Heart left ventricle (tissue), 16 donors: ENCODE measurements around the gene PARP4. TPM values are rescaled to one million over a fixed set of nuclear protein-coding genes. Genes with fewer than 3 reads are reported as not detected.

ENCODE experiments used
- ATAC-seq, 4 donors: fragments of 200-7000 bp; cut with Tn5 transposase; one replicate each; pipeline ENCODE4 v1.9.1; 2020 to 2022; ENCODE audit warnings: moderate library complexity in 4 of 4, mild to moderate bottlenecking in 3 of 4, moderate number of reproducible peaks in 1 of 4
- DNase-seq, 5 donors: peaks; one replicate each; pipeline ENCODE4 v3.0.0-alpha.2; 2020
- H3K27ac ChIP-seq, 12 donors: fragments of 200-600 bp; sonication (generic) in 4 of 12; one replicate each; pipeline versions ENCODE4 v1.5.0 to v1.8.0; 2016 to 2022; ENCODE audit warnings: mild to moderate bottlenecking in 2 of 12
- H3K27me3 ChIP-seq, 9 donors: fragments of 200-600 bp; sonication (generic) in 2 of 9; one replicate each; pipeline versions ENCODE4 v1.5.1 to v1.8.0; 2016 to 2022; ENCODE audit warnings: mild to moderate bottlenecking in 3 of 9
- H3K36me3 ChIP-seq, 9 donors: fragments of 200-600 bp; sonication (generic) in 2 of 9; one replicate each; pipeline versions ENCODE4 v1.5.0 to v1.8.0; 2018 to 2022; ENCODE audit warnings: mild to moderate bottlenecking in 2 of 9
- H3K4me1 ChIP-seq, 12 donors: fragments of 200-600 bp; sonication (generic) in 4 of 12; one replicate each; pipeline versions ENCODE4 v1.5.0 to v1.8.0; 2016 to 2022; ENCODE audit warnings: mild to moderate bottlenecking in 3 of 12
- H3K4me3 ChIP-seq, 12 donors: fragments of 200-600 bp; sonication (generic) in 4 of 12; one replicate each; pipeline versions ENCODE4 v1.5.0 to v1.8.0; 2017 to 2022; ENCODE audit warnings: mild to moderate bottlenecking in 9 of 12, moderate library complexity in 4 of 12
- H3K9me3 ChIP-seq, 12 donors: fragments of 200-600 bp; sonication (generic) in 4 of 12; one replicate each; pipeline versions ENCODE4 v1.5.0 to v1.8.0; 2016 to 2022; ENCODE audit warnings: mild to moderate bottlenecking in 1 of 12
- POLR2A ChIP-seq, 2 donors: fragments of 450-650 bp; IDR thresholded peaks; one replicate each; pipeline ENCODE4 v1.6.1; 2017; ENCODE audit warnings: antibody characterized with exemption in 2 of 2, mild to moderate bottlenecking in 2 of 2, moderate library complexity in 2 of 2
- WGBS, 4 donors: extraction: QIAGEN DNeasy Blood & Tissue Kit in 2 of 4; methylation state at CpG; one replicate each; pipeline versions ENCODE4 v1.1.5 to v1.1.7; 2013 to 2018; 5-methylcytosine and 5-hydroxymethylcytosine counted together
- intact Hi-C, 10 donors: fragments of 100-400 bp; cut with DNase I; formaldehyde crosslinking; loops; one replicate each; pipeline versions ENCODE4 v1.11.1 to v1.14.2; 2022
- polyA plus RNA-seq, 2 donors: library from polyadenylated mRNA; stranded (reverse); fragments of 200-250 nt; gene quantifications; one replicate each; pipeline ENCODE4 v1.2.3, GENCODE V29; 2013
- total RNA-seq, 9 donors: library from RNA; depleted of rRNA in 2 of 9; stranded (reverse); fragments of >200 nt in 2 of 9; fragmentation: NEBNext Ultra II Directional in 3 of 9; extraction: Animal tissue kit (Norgen Biotek cat#: 25700) in 3 of 9; gene quantifications; one replicate each; pipeline versions ENCODE4 v1.1.0 to v1.2.4, GENCODE V29; 2016 to 2023
- TF ChIP-seq, protein P1 (sequence below), 12 donors: fragments of 200-600 bp; sonication (generic) in 4 of 12; IDR thresholded peaks; one replicate each; pipeline versions ENCODE4 v1.5.0 to v1.8.0; 2018 to 2022; ENCODE audit warnings: antibody characterized with exemption in 12 of 12, mild to moderate bottlenecking in 5 of 12
- donor health status: ischemic (EF 13 %, LVEDD 7.1; RV severe dilation, severe dysfunction).
- donor health status: healthy with polysubstance abuse.
- donor health status: DM: no; HTN: yes; CAD: no.
- donor health status: DM: no; HTN: no; CAD: no.
- donor health status: ischemic (EF 25% LVEDD 6.9; RV normal size, moderate dysfunction).
- donor health status: ischemic (EF 25% LVEDD 5.7; RV mildly dilated, moderate dysfunction).
- donor health status: healthy.
- donor health status: DM: yes; HTN: yes; CAD: no.
- donor health status: ischemic (EF 35%, LVEDD 5.7; RV mildly dilated, moderate dysfunction).
- donor health status: nonischemic (EF 11% LVEDD 7.7; RV severe dilation, severe dysfunction).
- donor health status: DM: yes; HTN: yes; CAD: no.
- donor health status: PGD.
- donor health status: ischemic (EF 29% LVEDD 5.4; RV normal size, mild dysfunction).
- donor health status: nonischemic (EF 23%, LVEDD 6.1; RV moderate dilation, normal function).

The PARP4 gene
- total and polyA plus RNA-seq, 11 donors: 6.9 to 41.6 (median 20.7) TPM

DNA sequence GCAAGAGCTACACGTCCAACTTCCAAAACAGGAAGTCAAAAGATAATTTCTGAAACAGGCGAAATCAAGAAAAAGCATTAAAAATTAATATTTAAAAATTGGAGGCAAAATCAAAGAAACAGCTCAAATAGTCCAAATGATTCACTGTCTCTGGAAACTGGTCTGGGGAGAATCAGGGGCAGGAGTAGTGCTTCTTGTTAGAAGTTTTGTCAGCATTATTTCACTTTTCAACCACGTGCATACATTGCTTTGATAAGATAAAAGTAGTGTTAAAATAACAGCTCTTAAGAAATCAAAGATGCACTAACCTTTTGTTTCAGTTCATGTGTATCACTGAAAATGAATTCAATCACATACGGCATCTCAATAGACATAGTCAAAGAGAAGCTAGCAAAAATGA, 53.8 kb downstream of the PARP4 start:
- TF ChIP-seq, protein P1, sequence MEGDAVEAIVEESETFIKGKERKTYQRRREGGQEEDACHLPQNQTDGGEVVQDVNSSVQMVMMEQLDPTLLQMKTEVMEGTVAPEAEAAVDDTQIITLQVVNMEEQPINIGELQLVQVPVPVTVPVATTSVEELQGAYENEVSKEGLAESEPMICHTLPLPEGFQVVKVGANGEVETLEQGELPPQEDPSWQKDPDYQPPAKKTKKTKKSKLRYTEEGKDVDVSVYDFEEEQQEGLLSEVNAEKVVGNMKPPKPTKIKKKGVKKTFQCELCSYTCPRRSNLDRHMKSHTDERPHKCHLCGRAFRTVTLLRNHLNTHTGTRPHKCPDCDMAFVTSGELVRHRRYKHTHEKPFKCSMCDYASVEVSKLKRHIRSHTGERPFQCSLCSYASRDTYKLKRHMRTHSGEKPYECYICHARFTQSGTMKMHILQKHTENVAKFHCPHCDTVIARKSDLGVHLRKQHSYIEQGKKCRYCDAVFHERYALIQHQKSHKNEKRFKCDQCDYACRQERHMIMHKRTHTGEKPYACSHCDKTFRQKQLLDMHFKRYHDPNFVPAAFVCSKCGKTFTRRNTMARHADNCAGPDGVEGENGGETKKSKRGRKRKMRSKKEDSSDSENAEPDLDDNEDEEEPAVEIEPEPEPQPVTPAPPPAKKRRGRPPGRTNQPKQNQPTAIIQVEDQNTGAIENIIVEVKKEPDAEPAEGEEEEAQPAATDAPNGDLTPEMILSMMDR (IDR thresholded peaks at IDR 0.05): no peak
- no peak for TF ChIP-seq POLR2A (IDR thresholded peaks at IDR 0.05)
- Histone ChIP-seq H3K27ac (peak overlapping the region in 1 of 12 donors; percentile 66), H3K36me3 (peaks cover 0 to 84% (median 77%) of the 10 kb centered on the region in 9 donors), H3K4me1 (peaks cover 0 to 7% (median 0%) of the 10 kb centered on the region in 12 donors), H3K27me3 (no peaks in the 10 kb centered on the region), H3K9me3 (no peaks in the 10 kb centered on the region), H3K4me3 (no peak overlapping the region)
- WGBS, 4 donors: 73 to 76% (median 75%) methylated on average over 4 of the region's 4 CpGs
- intact Hi-C loops: no loop called here
- no peak for DNase-seq
- no peak for ATAC-seq

DNA sequence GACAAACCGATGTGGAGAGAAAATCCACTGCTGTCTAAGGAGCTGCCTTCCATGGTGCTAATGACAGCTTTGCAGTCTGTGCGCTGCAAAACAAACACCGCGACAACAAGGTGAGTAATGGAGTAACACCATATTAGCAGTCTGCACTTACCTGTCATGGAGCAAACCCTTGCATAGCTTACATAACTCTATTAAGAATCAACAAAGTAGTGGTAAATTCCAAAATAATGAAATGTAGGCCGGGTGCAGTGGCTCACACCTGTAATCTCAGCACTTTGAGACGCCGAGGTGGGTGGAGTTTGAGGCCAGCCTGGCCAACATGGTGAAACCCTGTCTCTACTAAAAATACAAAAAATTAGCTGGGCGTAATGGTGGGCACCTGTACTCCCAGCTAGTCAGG, 56.2 kb downstream of the PARP4 start:
- Histone ChIP-seq H3K27me3 (no peaks in the 10 kb centered on the region), H3K27ac (no peak overlapping the region), H3K4me3 (no peak overlapping the region), H3K9me3 (no peaks in the 10 kb centered on the region), H3K4me1 (peaks cover 0 to 7% (median 0%) of the 10 kb centered on the region in 12 donors), H3K36me3 (peaks cover 0 to 97% (median 91%) of the 10 kb centered on the region in 9 donors)
- WGBS, 4 donors: 89 to 96% (median 95%) methylated on average over 8 of the region's 8 CpGs
- intact Hi-C loops: no loop called here
- DNase-seq: no peak
- no peak for ATAC-seq
- TF ChIP-seq, protein P1 (IDR thresholded peaks at IDR 0.05): no peak
- TF ChIP-seq POLR2A (IDR thresholded peaks at IDR 0.05): no peak

DNA sequence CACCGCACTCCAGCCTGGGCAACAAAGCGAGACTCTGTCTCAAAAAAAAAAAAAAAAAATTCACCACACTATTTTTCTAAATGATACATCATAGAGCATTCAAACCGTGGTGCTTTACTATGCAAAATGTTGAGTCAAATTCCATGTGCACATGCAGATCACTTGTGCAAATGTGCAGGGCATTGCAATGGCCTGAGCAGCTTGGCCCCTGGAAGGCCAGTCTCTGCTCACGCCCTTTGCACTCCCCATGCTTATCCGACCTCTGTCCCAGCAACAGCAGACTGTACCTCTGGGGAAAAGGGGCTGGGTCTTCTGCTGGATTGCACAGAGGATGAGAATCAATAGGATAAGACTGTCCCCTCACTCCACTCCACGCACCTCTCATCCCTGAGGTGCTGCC, 58.5 kb downstream of the PARP4 start:
- Histone ChIP-seq H3K27ac (no peak overlapping the region), H3K36me3 (peaks cover 0 to 97% (median 86%) of the 10 kb centered on the region in 9 donors), H3K9me3 (no peaks in the 10 kb centered on the region), H3K27me3 (no peaks in the 10 kb centered on the region), H3K4me1 (no peaks in the 10 kb centered on the region), H3K4me3 (no peak overlapping the region)
- DNase-seq (no peak), ATAC-seq (no peak)
- intact Hi-C loops: no loop called here
- TF ChIP-seq, protein P1 (IDR thresholded peaks at IDR 0.05): no peak
- TF ChIP-seq POLR2A (IDR thresholded peaks at IDR 0.05): no peak
- 90 to 94% (median 91%) methylated on average over 6 of the region's 6 CpGs for WGBS, 4 donors

DNA sequence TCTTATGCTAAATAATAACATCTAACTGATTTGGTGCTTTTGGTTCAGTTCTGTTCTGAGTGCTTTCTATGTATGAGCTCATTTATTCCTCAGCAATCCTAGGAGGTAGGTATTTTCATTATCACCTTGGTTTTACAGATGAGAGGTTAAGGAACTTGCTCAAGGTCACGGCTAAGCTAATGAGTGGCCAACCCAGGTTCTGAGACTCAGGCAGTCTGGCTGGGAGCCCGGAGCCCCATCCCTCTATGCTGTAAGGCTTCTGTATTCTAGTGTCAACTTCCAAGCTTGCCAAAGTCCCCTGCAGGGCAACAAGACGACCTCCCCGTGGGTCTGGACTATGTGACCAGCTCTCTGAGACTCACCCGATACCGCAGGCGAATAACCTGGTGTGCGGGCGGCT, 60.5 kb downstream of the PARP4 start:
- peaks cover 0 to 94% (median 85%) of the 10 kb centered on the region in 9 donors for H3K36me3 ChIP-seq
- WGBS, 4 donors: 89 to 98% (median 91%) methylated on average over 6 to 9 of the region's 9 CpGs
- no peak overlapping the region for H3K4me3 ChIP-seq
- no peaks in the 10 kb centered on the region for H3K9me3 ChIP-seq
- no peak for TF ChIP-seq POLR2A (IDR thresholded peaks at IDR 0.05)
- TF ChIP-seq, protein P1 (IDR thresholded peaks at IDR 0.05): no peak
- ATAC-seq (no peak), DNase-seq (no peak)
- no peaks in the 10 kb centered on the region for H3K4me1 ChIP-seq
- intact Hi-C loops: no loop called here
- no peaks in the 10 kb centered on the region for H3K27me3 ChIP-seq
- H3K27ac ChIP-seq: no peak overlapping the region
